ENCODE results near the gene MYL2. TPM values are rescaled to one million over a fixed set of nuclear protein-coding genes. Genes with fewer than 3 reads are reported as not detected.

The MYL2 gene
- total RNA-seq, result not detected in 2 replicates

GRCh38 chr12:110920324-110920910 lies at the start of gene MYL2:
MYL2 (minus strand) TSS chr12:110920579; CDS start chr12:110920529, 50 bp downstream.

Other genes starting within 250 kb of the MYL2 start
- gene HVCN1, start 231.5 kb downstream of the MYL2 start, total RNA-seq, result 0.98 and 1.5 TPM in 2 replicates
- 115 and 152 TPM in 2 replicates for gene PPP1CC, start 177.7 kb downstream of the MYL2 start, total RNA-seq
- not detected in 2 replicates for gene CCDC63, start 73.6 kb downstream of the MYL2 start, total RNA-seq
- not detected in 2 replicates for gene CUX2, start 113.6 kb upstream of the MYL2 start, total RNA-seq

All from subcutaneous preadipocyte (primary cell).